Stimulated activated CD4-positive, alpha-beta T cell treated with anti-CD3 and anti-CD28 coated beads, Interleukin-2, amount 100 ng/mL, for 48 hours (primary cell): ENCODE measurements around the gene SRGN.
A peak's percentile ranks its signal among the peaks of the same experiment; 100 is the strongest.
"Not testable (repeated sequence)": the region's sequence is repeated elsewhere in the genome, so short reads cannot be mapped to it uniquely, and the experiment has no call there.

Source experiments
- DNase-seq, 2 donors: peaks; one replicate each; pipeline ENCODE4 v3.0.0-alpha.2; 2020

The SRGN gene

GRCh38 chr10:69091143-69091651 is 3.3 kb downstream of the SRGN start:
- no peak for DNase-seq

GRCh38 chr10:69092959-69093850 is 5.3 kb downstream of the SRGN start:
- DNase-seq, result peak; percentile 71 to 72

GRCh38 chr10:69093933-69094332 is 6.0 kb downstream of the SRGN start:
- DNase-seq, result no peak

GRCh38 chr10:69096045-69096444 is 8.1 kb downstream of the SRGN start:
- DNase-seq, result no peak

- DNase-seq, result no peak
Measured at GRCh38 chr10:69097729-69098128, 9.8 kb downstream of the SRGN start.

GRCh38 chr10:69100136-69100872 is 12.4 kb downstream of the SRGN start:
- no peak for DNase-seq

GRCh38 chr10:69101451-69102095 is 13.7 kb downstream of the SRGN start:
- DNase-seq, result no peak

GRCh38 chr10:69102440-69102839 is 14.5 kb downstream of the SRGN start:
- no peak for DNase-seq

GRCh38 chr10:69103784-69104183 is 15.9 kb downstream of the SRGN start:
- no peak for DNase-seq

GRCh38 chr10:69104994-69105790 is 17.3 kb downstream of the SRGN start:
- no peak for DNase-seq

GRCh38 chr10:69107176-69107490 is 19.2 kb downstream of the SRGN start:
- no peak for DNase-seq

- no peak for DNase-seq
Measured at GRCh38 chr10:69107699-69108098, 19.8 kb downstream of the SRGN start.

- no peak for DNase-seq
Measured at GRCh38 chr10:69119896-69120295, 32.0 kb downstream of the SRGN start.

- DNase-seq, result no peak
Measured at GRCh38 chr10:69123306-69123746, 35.4 kb downstream of the SRGN start.

- DNase-seq, result peak; percentile 99
Measured at GRCh38 chr10:69123747-69124562, 36.1 kb downstream of the SRGN start, which contains the start of gene VPS26A. Gene VPS26A, plus strand, starts transcription at chr10:69124178. Its CDS starts 100 bp downstream, at chr10:69124278.

GRCh38 chr10:69124563-69125268 is 36.8 kb downstream of the SRGN start:
- peak; percentile 27 to 29 for DNase-seq

GRCh38 chr10:69125554-69125953 is 37.7 kb downstream of the SRGN start:
- no peak for DNase-seq

- no peak for DNase-seq
Measured at GRCh38 chr10:69130251-69130650, 42.3 kb downstream of the SRGN start.

- DNase-seq, result no peak
Measured at GRCh38 chr10:69139961-69140360, 52.1 kb downstream of the SRGN start.

GRCh38 chr10:69141304-69141703 is 53.4 kb downstream of the SRGN start:
- DNase-seq, result no peak

GRCh38 chr10:69142074-69142473 is 54.2 kb downstream of the SRGN start:
- DNase-seq, result not testable (repeated sequence)
